H1 (cell line): ENCODE data around the gene ACE. TPM values are rescaled to one million over a fixed set of nuclear protein-coding genes. Genes with fewer than 3 reads are reported as not detected.
A peak's percentile ranks its signal among the peaks of the same experiment; 100 is the strongest.

Source experiments
- CTCF ChIA-PET: fragments of 300-600 bp; sonication (Branson Sonifier 250); formaldehyde crosslinking; loops from one replicate; lab custom pipeline; 2021; ENCODE audit not compliant: partially characterized antibody; lab: Charles Lee
- POLR2A ChIA-PET: fragments of 300-600 bp; sonication (Branson Sonifier 250); formaldehyde crosslinking; loops from one replicate; lab custom pipeline; 2021; ENCODE audit warnings: inconsistent platforms; ENCODE audit not compliant: partially characterized antibody; lab: Charles Lee
- DNase-seq, 2 experiments: peaks; one replicate each; pipeline versions ENCODE4 v3.0.0 to v3.0.0-alpha.2; 2010 to 2022; ENCODE audit warnings: low spot score in 2 of 2, low read depth in 1 of 2, mixed read lengths in 1 of 2
- FAIRE-seq: peaks from 2 replicates; lab custom pipeline; 2011; peaks lifted over from hg19 to GRCh38; lab: Jason Lieb, UNC
- H2AFZ ChIP-seq: 2 replicates; pipeline ENCODE4 v1.8.1; 2012; ENCODE audit warnings: low read length, inconsistent platforms
- H2AK5ac ChIP-seq: 2 replicates; pipeline ENCODE4 v1.6.1; 2013; ENCODE audit warnings: low read depth, low read length
- H2BK120ac ChIP-seq: replicated peaks from 2 replicates; pipeline ENCODE3; 2013; ENCODE audit warnings: low read depth, low read length, inconsistent platforms
- H2BK12ac ChIP-seq: 2 replicates; pipeline ENCODE4 v1.6.1; 2013; ENCODE audit warnings: low read depth, low read length
- H2BK15ac ChIP-seq: 2 replicates; pipeline ENCODE4 v1.6.1; 2013; ENCODE audit warnings: low read length
- H2BK20ac ChIP-seq: 2 replicates; pipeline ENCODE4 v1.6.1; 2013; ENCODE audit warnings: low read length
- H2BK5ac ChIP-seq: 2 replicates; pipeline ENCODE4 v1.6.1; 2013; ENCODE audit warnings: low read depth, low read length
- H3K14ac ChIP-seq: 2 replicates; pipeline ENCODE4 v1.6.1; 2013; ENCODE audit warnings: inconsistent platforms; ENCODE audit not compliant: insufficient read length
- H3K18ac ChIP-seq: 2 replicates; pipeline ENCODE4 v1.6.1; 2013; ENCODE audit warnings: low read length; ENCODE audit errors: extremely low read depth
- H3K23ac ChIP-seq: 2 replicates; pipeline ENCODE4 v1.6.1; 2013; ENCODE audit warnings: inconsistent platforms; ENCODE audit not compliant: insufficient read length
- H3K23me2 ChIP-seq: 2 replicates; pipeline ENCODE4 v1.6.1; 2013; ENCODE audit warnings: low read depth, low read length
- H3K27ac ChIP-seq: 2 replicates; pipeline ENCODE4 v1.6.1; 2011; ENCODE audit warnings: low read depth, low read length, inconsistent platforms
- H3K27me3 ChIP-seq, 4 experiments: replicated peaks in 1 of 4; 1 replicate in 1 of 4; 2 replicates in 3 of 4; pipeline versions ENCODE4 v1.6.1 to v1.8.1; 2011 to 2013; ENCODE audit warnings: low read length in 3 of 4, mild to moderate bottlenecking in 3 of 4, inconsistent platforms in 2 of 4, mixed read lengths in 2 of 4, moderate library complexity in 1 of 4; ENCODE audit not compliant: control insufficient read depth in 3 of 4, insufficient read depth in 3 of 4; ENCODE audit errors: extremely low read depth in 1 of 4
- H3K36me3 ChIP-seq, 4 experiments: 2 replicates each; pipeline versions ENCODE4 v1.6.1 to v1.8.1; 2011 to 2013; ENCODE audit warnings: mild to moderate bottlenecking in 4 of 4, low read length in 3 of 4, moderate library complexity in 2 of 4, control low read depth in 1 of 4, inconsistent platforms in 1 of 4; ENCODE audit not compliant: insufficient read depth in 4 of 4, control insufficient read depth in 2 of 4
- H3K4ac ChIP-seq: replicated peaks from 2 replicates; pipeline ENCODE3; 2013; ENCODE audit warnings: low read length, low read depth, mixed read lengths, inconsistent platforms; ENCODE audit not compliant: insufficient read length
- H3K4me1 ChIP-seq, 4 experiments: replicated peaks in 1 of 4; 1 replicate in 1 of 4; 2 replicates in 3 of 4; pipeline versions ENCODE4 v1.6.1 to v1.8.1; 2011 to 2013; ENCODE audit warnings: low read length in 3 of 4, inconsistent platforms in 2 of 4, mixed read lengths in 1 of 4; ENCODE audit not compliant: insufficient read depth in 4 of 4, control insufficient read depth in 3 of 4
- H3K4me2 ChIP-seq, 2 experiments: 2 replicates each; pipeline versions ENCODE4 v1.6.1 to v1.8.1; 2011 to 2013; ENCODE audit warnings: low read depth in 2 of 2, low read length in 2 of 2, control low read depth in 1 of 2, inconsistent platforms in 1 of 2, mild to moderate bottlenecking in 1 of 2; ENCODE audit not compliant: insufficient read depth in 1 of 2
- H3K4me3 ChIP-seq, 4 experiments: fragments of 200-600, 300-600 bp in 1 of 4; sonication (generic), shearing (Covaris generic), sonication (Bioruptor Twin) in 1 of 4; 2 replicates each; pipeline versions ENCODE4 v1.5.1 to v1.8.1; 2011 to 2016; ENCODE audit warnings: low read length in 4 of 4, low read depth in 3 of 4, control low read depth in 2 of 4, inconsistent platforms in 2 of 4, mild to moderate bottlenecking in 2 of 4, mixed read lengths in 1 of 4, moderate library complexity in 1 of 4; ENCODE audit not compliant: insufficient read depth in 2 of 4; ENCODE audit errors: extremely low read depth in 1 of 4
- H3K56ac ChIP-seq: replicated peaks from 2 replicates; pipeline ENCODE3; 2013; ENCODE audit warnings: low read depth, mild to moderate bottlenecking, mixed read lengths, low read length, inconsistent platforms; ENCODE audit not compliant: insufficient read length
- H3K79me1 ChIP-seq: 2 replicates; pipeline ENCODE4 v1.6.1; 2013; ENCODE audit warnings: low read depth, low read length, control low read depth
- H3K79me2 ChIP-seq, 2 experiments: 2 replicates each; pipeline versions ENCODE4 v1.6.1 to v1.8.1; 2012 to 2013; ENCODE audit warnings: low read length in 2 of 2, mild to moderate bottlenecking in 2 of 2, inconsistent platforms in 1 of 2; ENCODE audit not compliant: insufficient read depth in 2 of 2, control insufficient read depth in 1 of 2
- H3K9ac ChIP-seq, 4 experiments: replicated peaks in 1 of 4; 1 replicate in 1 of 4; 2 replicates in 3 of 4; pipeline versions ENCODE4 v1.6.1 to v1.8.1; 2011 to 2013; ENCODE audit warnings: low read depth in 3 of 4, low read length in 3 of 4, control low read depth in 2 of 4, mild to moderate bottlenecking in 2 of 4, moderate library complexity in 2 of 4, inconsistent platforms in 1 of 4; ENCODE audit errors: extremely low read depth in 1 of 4
- H3K9me3 ChIP-seq, 2 experiments: 2 replicates each; pipeline versions ENCODE4 v1.6.1 to v1.8.1; 2012 to 2013; ENCODE audit warnings: mild to moderate bottlenecking in 2 of 2, moderate library complexity in 2 of 2, control low read depth in 1 of 2, inconsistent platforms in 1 of 2, low read depth in 1 of 2, low read length in 1 of 2, mixed read lengths in 1 of 2; ENCODE audit not compliant: insufficient read depth in 2 of 2
- H4K20me1 ChIP-seq, 2 experiments: replicated peaks in 1 of 2; 2 replicates each; pipeline versions ENCODE3 to v1.8.1; 2011 to 2013; ENCODE audit warnings: inconsistent platforms in 2 of 2, low read length in 2 of 2, mild to moderate bottlenecking in 1 of 2; ENCODE audit not compliant: insufficient read depth in 2 of 2, control insufficient read depth in 1 of 2
- H4K5ac ChIP-seq: 2 replicates; pipeline ENCODE4 v1.6.1; 2013; ENCODE audit warnings: low read length, low read depth, mixed read lengths, inconsistent platforms; ENCODE audit not compliant: insufficient read length
- H4K8ac ChIP-seq: 2 replicates; pipeline ENCODE4 v1.8.0; 2013; ENCODE audit warnings: mild to moderate bottlenecking, moderate library complexity, low read length, inconsistent platforms; ENCODE audit not compliant: insufficient read depth; ENCODE audit errors: extremely low read depth
- H4K91ac ChIP-seq: replicated peaks from 2 replicates; pipeline ENCODE3; 2013; ENCODE audit warnings: low read length, mixed read lengths, inconsistent platforms; ENCODE audit not compliant: insufficient read length
- CTBP2 ChIP-seq: IDR thresholded peaks from 2 replicates; pipeline ENCODE4 v1.7.0; 2011; ENCODE audit warnings: borderline replicate concordance, mild to moderate bottlenecking, moderate library complexity, mixed read lengths, low read length; ENCODE audit not compliant: insufficient read depth, insufficient read length
- GABPA ChIP-seq: IDR thresholded peaks from 2 replicates; pipeline ENCODE4 v1.6.1; 2011; ENCODE audit warnings: mild to moderate bottlenecking, low read length, moderate library complexity, borderline replicate concordance; ENCODE audit not compliant: insufficient read depth
- MAFK ChIP-seq: IDR thresholded peaks from 2 replicates; pipeline ENCODE4 v1.6.1; 2012; ENCODE audit warnings: low read depth, mild to moderate bottlenecking, improper control_type of control experiment, low read length
- PHF8 ChIP-seq: fragments of 200-600 bp; sonication (generic); conservative IDR thresholded peaks from 2 replicates; pipeline ENCODE4 v1.7.1; 2012; ENCODE audit warnings: low read depth, mild to moderate bottlenecking, inconsistent platforms, low read length, moderate library complexity
- POLR2A ChIP-seq, 2 experiments: IDR thresholded peaks; 1 replicate in 1 of 2; 2 replicates in 1 of 2; pipeline ENCODE4 v1.6.1; 2011; ENCODE audit warnings: low read depth in 2 of 2, low read length in 2 of 2, mild to moderate bottlenecking in 2 of 2; ENCODE audit errors: control extremely low read depth in 1 of 2
- RNF2 ChIP-seq: fragments of 200-900, 300-1000 bp; sonication (generic); IDR thresholded peaks from 2 replicates; pipeline ENCODE4 v1.7.1; 2016; ENCODE audit warnings: borderline replicate concordance, low read depth, mild to moderate bottlenecking, antibody characterized with exemption, low read length; ENCODE audit not compliant: poor library complexity, severe bottlenecking; ENCODE audit errors: missing control alignments
- WGBS, 2 experiments: shearing (Covaris generic) in 1 of 2; methylation state at CpG; one replicate each; pipeline versions ENCODE4 v1.1.6 to v1.1.7; 2013 to 2015; ENCODE audit warnings: low lambda C conversion rate in 2 of 2, mixed read lengths in 2 of 2, inconsistent platforms in 1 of 2, low coverage in 1 of 2, missing lambda C conversion rate in 1 of 2; ENCODE audit not compliant: insufficient replicate concordance in 2 of 2, insufficient coverage in 1 of 2, insufficient read length in 1 of 2; ENCODE audit errors: extremely low coverage in 1 of 2, missing lambda C conversion rate in 1 of 2; 5-methylcytosine and 5-hydroxymethylcytosine counted together
- polyA plus RNA-seq, 7 experiments: library from polyadenylated mRNA; depleted of rRNA in 3 of 7; stranded (reverse) in 5 of 7; unstranded in 2 of 7; fragments of >200 nt in 5 of 7; fragments of 200-250 nt in 2 of 7; gene quantifications; 1 replicate in 5 of 7; 2 replicates in 1 of 7; 4 replicates in 1 of 7; pipeline versions ENCODE4 v1.2.1 to v1.2.3, GENCODE V29; 2011 to 2013; ENCODE audit warnings: missing spikeins in 2 of 7, mixed read lengths in 2 of 7
- total RNA-seq: library from RNA; stranded (reverse); fragmentation: NEBNext Ultra II Directional; extraction: Animal tissue kit (Norgen Biotek cat#: 25700); gene quantifications from 2 replicates; pipeline ENCODE4 v1.2.1, GENCODE V29; 2021
- TF ChIP-seq, protein P1 (sequence below), 3 experiments: IDR thresholded peaks; 1 replicate in 2 of 3; 2 replicates in 1 of 3; pipeline versions ENCODE4 v1.5.1 to v1.6.1; 2011; ENCODE audit warnings: low read length in 3 of 3, mild to moderate bottlenecking in 3 of 3, inconsistent platforms in 2 of 3, low read depth in 1 of 3, moderate library complexity in 1 of 3; ENCODE audit not compliant: insufficient read depth in 1 of 3; ENCODE audit errors: control extremely low read depth in 1 of 3

The ACE gene
- total and polyA plus RNA-seq, 2 of the 8 experiments (the other 6 are each of a cell fraction or from before 2014, with no cell fraction given) = 2.5 to 5.5 TPM

DNA sequence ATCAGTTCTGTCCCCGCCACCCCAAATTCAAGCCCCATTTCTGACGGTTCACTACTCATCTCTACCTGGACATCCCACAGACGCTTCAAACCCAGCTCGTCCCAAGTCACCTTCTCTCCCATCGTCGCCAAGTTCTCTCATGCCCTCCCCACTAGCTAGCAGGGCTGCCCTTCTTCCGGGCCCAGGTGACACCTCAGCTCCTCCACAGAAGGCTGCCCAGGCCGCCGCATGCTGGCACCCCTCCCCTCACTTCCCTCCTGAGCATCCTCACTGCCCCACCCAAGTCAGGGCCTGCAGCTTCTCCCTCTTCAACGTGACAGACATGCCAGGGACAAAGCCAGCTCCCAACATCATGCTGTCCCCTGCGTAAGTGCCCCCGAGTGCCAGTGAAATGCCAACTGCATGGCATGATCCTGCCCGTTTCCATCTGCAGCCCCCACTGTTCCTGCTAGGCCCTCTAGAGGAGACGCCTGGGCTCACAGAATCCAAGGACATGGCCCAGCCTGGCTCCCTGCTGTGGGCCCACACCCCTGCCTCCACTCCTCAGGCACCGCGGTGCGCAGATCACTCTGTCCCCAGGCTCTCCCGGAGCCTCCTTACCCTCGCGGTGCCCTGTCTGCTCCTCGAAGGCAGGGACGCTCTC lies 36.6 kb upstream of the ACE start:
- WGBS, 2 experiments = 83% methylated on average over 22 of the region's 22 CpGs; no CpG with 5 or more reads in 1 of the 2 experiments
- H3K4me1 ChIP-seq = peaks cover 0 to 21% (median 7%) of the 10 kb centered on the region in 4 experiments; a peak in 5 of 7 replicates
- no peak overlapping the region for H3K23ac ChIP-seq
- ChIA-PET POLR2A (interaction anchor here (0.5 kb wide), 1 partner anchor 8 kb away, joined by 3 read pairs; no protein-coding TSS in a partner anchor), CTCF (interaction anchor here (1.1 to 29.0 kb wide), 8 partner anchors 8 to 172 kb away, joined by 3 to 758 read pairs (median 6); partner anchors contain the start of gene ACE)
- H2BK20ac ChIP-seq = no peak overlapping the region
- no peak overlapping the region for H4K5ac ChIP-seq
- H4K91ac ChIP-seq = no peak overlapping the region
- no peak overlapping the region for H2AK5ac ChIP-seq
- no peak overlapping the region for H3K18ac ChIP-seq
- no peaks in the 10 kb centered on the region; the same call in 1 of the 2 replicates for H3K23me2 ChIP-seq
- no peak overlapping the region for H2AFZ ChIP-seq
- H2BK12ac ChIP-seq = no peak overlapping the region
- H3K4me3 ChIP-seq = no peak overlapping the region
- no peaks in the 10 kb centered on the region for H3K9me3 ChIP-seq
- H2BK15ac ChIP-seq = no peak overlapping the region
- peaks cover 0 to 2% of the 10 kb centered on the region in 2 experiments for H4K20me1 ChIP-seq
- no peak overlapping the region for H3K4me2 ChIP-seq
- no peaks in the 10 kb centered on the region for H3K36me3 ChIP-seq
- H3K14ac ChIP-seq = no peak overlapping the region
- no peak for DNase-seq
- H3K4ac ChIP-seq = no peak overlapping the region
- no peak overlapping the region; the same call in 1 of the 2 replicates for H2BK5ac ChIP-seq
- no peak for FAIRE-seq
- no peaks in the 10 kb centered on the region for H3K79me2 ChIP-seq
- no peak overlapping the region for H3K27ac ChIP-seq
- H3K9ac ChIP-seq = no peak overlapping the region
- peaks cover 6% of the 10 kb centered on the region; the same call in 1 of the 2 replicates for H3K79me1 ChIP-seq
- H2BK120ac ChIP-seq = no peak overlapping the region
- H3K27me3 ChIP-seq = peaks cover 0 to 3% (median 0%) of the 10 kb centered on the region in 4 experiments; a peak in 1 of 7 replicates
- no peak overlapping the region for H3K56ac ChIP-seq
- H4K8ac ChIP-seq = peak overlapping the region; percentile 1; the same call in 1 of the 2 replicates
- TF ChIP-seq, protein P1, sequence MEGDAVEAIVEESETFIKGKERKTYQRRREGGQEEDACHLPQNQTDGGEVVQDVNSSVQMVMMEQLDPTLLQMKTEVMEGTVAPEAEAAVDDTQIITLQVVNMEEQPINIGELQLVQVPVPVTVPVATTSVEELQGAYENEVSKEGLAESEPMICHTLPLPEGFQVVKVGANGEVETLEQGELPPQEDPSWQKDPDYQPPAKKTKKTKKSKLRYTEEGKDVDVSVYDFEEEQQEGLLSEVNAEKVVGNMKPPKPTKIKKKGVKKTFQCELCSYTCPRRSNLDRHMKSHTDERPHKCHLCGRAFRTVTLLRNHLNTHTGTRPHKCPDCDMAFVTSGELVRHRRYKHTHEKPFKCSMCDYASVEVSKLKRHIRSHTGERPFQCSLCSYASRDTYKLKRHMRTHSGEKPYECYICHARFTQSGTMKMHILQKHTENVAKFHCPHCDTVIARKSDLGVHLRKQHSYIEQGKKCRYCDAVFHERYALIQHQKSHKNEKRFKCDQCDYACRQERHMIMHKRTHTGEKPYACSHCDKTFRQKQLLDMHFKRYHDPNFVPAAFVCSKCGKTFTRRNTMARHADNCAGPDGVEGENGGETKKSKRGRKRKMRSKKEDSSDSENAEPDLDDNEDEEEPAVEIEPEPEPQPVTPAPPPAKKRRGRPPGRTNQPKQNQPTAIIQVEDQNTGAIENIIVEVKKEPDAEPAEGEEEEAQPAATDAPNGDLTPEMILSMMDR (IDR thresholded peaks at IDR 0.05; ENCODE audit: control extremely low read depth in 1 of 3, insufficient read depth in 1 of 3, low read depth in 1 of 3, low read length in 3 of 3) = peak; percentile 19 to 27 (median 23); a peak in 3 of 4 replicates
- no peak for TF ChIP-seq GABPA
- TF ChIP-seq CTBP2 = no peak
- TF ChIP-seq MAFK = no peak
- no peak for TF ChIP-seq PHF8
- no peak for TF ChIP-seq RNF2
- TF ChIP-seq POLR2A (IDR thresholded peaks at IDR 0.05; ENCODE audit: control extremely low read depth in 1 of 2, low read depth in 2 of 2, low read length in 2 of 2) = no peak
